Liver (tissue), 9 donors: ENCODE results near the gene TEK. TPM values are rescaled to one million over a fixed set of nuclear protein-coding genes. Genes with fewer than 3 reads are reported as not detected.

Source experiments
- DNase-seq: peaks from one replicate; pipeline ENCODE4 v3.0.0-alpha.2; 2017; ENCODE audit warnings: low spot score
- H3K27ac ChIP-seq, 2 donors: one replicate each; pipeline ENCODE4 v1.7.0; 2013; ENCODE audit warnings: inconsistent platforms in 2 of 2, low read length in 2 of 2, control low read depth in 1 of 2, low read depth in 1 of 2, mild to moderate bottlenecking in 1 of 2
- H3K27me3 ChIP-seq, 4 donors: one replicate each; pipeline versions ENCODE4 v1.6.1 to v1.7.0; 2013; ENCODE audit warnings: low read length in 3 of 4, inconsistent platforms in 1 of 4, mild to moderate bottlenecking in 1 of 4, moderate library complexity in 1 of 4; ENCODE audit not compliant: control insufficient read depth in 4 of 4, insufficient read depth in 4 of 4
- H3K36me3 ChIP-seq, 4 donors: one replicate each; pipeline versions ENCODE4 v1.6.1 to v1.7.0; 2013; ENCODE audit warnings: low read length in 3 of 4, mild to moderate bottlenecking in 3 of 4, low read depth in 1 of 4, moderate library complexity in 1 of 4; ENCODE audit not compliant: control insufficient read depth in 4 of 4, insufficient read depth in 3 of 4
- H3K4me1 ChIP-seq, 4 donors: one replicate each; pipeline versions ENCODE4 v1.6.1 to v1.7.0; 2013; ENCODE audit warnings: low read length in 3 of 4, mild to moderate bottlenecking in 3 of 4, moderate library complexity in 1 of 4; ENCODE audit not compliant: control insufficient read depth in 4 of 4, insufficient read depth in 4 of 4
- H3K4me3 ChIP-seq, 3 donors: one replicate each; pipeline versions ENCODE4 v1.6.1 to v1.7.0; 2013; ENCODE audit warnings: low read length in 3 of 3, control low read depth in 1 of 3, low read depth in 1 of 3, mild to moderate bottlenecking in 1 of 3
- H3K9ac ChIP-seq, 2 donors: one replicate each; pipeline ENCODE4 v1.7.0; 2013; ENCODE audit warnings: low read length in 2 of 2, mild to moderate bottlenecking in 2 of 2, moderate library complexity in 2 of 2, control low read depth in 1 of 2, low read depth in 1 of 2
- H3K9me3 ChIP-seq, 4 donors: one replicate each; pipeline versions ENCODE4 v1.6.1 to v1.7.0; 2013; ENCODE audit warnings: low read length in 3 of 4; ENCODE audit not compliant: control insufficient read depth in 4 of 4
- EGR1 ChIP-seq, 2 donors: IDR thresholded peaks; 2 replicates each; pipeline ENCODE4 v1.6.1; 2016 to 2018; ENCODE audit warnings: antibody characterized with exemption in 2 of 2, low read depth in 2 of 2
- FOXA1 ChIP-seq: IDR thresholded peaks from 2 replicates; pipeline ENCODE4 v1.6.1; 2016; ENCODE audit warnings: antibody characterized with exemption
- FOXA2 ChIP-seq: IDR thresholded peaks from 2 replicates; pipeline ENCODE4 v1.6.1; 2016; ENCODE audit warnings: antibody characterized with exemption
- GABPA ChIP-seq, 2 donors: IDR thresholded peaks in 1 of 2; conservative IDR thresholded peaks in 1 of 2; 2 replicates each; pipeline ENCODE4 v1.6.1; 2016; ENCODE audit warnings: antibody characterized with exemption in 2 of 2, mild to moderate bottlenecking in 1 of 2, moderate library complexity in 1 of 2
- HNF4A ChIP-seq, 2 donors: conservative IDR thresholded peaks; 2 replicates each; pipeline ENCODE4 v1.6.1; 2016; ENCODE audit warnings: antibody characterized with exemption in 2 of 2, mild to moderate bottlenecking in 2 of 2
- HNF4G ChIP-seq: IDR thresholded peaks from 2 replicates; pipeline ENCODE4 v1.6.1; 2016; ENCODE audit warnings: antibody characterized with exemption
- JUND ChIP-seq, 2 donors: IDR thresholded peaks; 2 replicates each; pipeline ENCODE4 v1.6.1; 2016; ENCODE audit warnings: antibody characterized with exemption in 2 of 2
- NR2F2 ChIP-seq: IDR thresholded peaks from 2 replicates; pipeline ENCODE4 v1.6.1; 2016; ENCODE audit warnings: antibody characterized with exemption
- SP1 ChIP-seq: IDR thresholded peaks from 2 replicates; pipeline ENCODE4 v1.6.1; 2018; ENCODE audit warnings: antibody characterized with exemption, mild to moderate bottlenecking
- TAF1 ChIP-seq: conservative IDR thresholded peaks from 2 replicates; pipeline ENCODE4 v1.6.1; 2016; ENCODE audit warnings: antibody characterized with exemption, mild to moderate bottlenecking
- YY1 ChIP-seq: IDR thresholded peaks from 2 replicates; pipeline ENCODE4 v1.6.1; 2016; ENCODE audit warnings: antibody characterized with exemption, mild to moderate bottlenecking
- WGBS: extraction: QIAGEN DNeasy Blood & Tissue Kit; methylation state at CpG from one replicate; pipeline ENCODE4 v1.1.7; 2013; 5-methylcytosine and 5-hydroxymethylcytosine counted together
- polyA plus RNA-seq, 2 donors: library from polyadenylated mRNA; stranded (reverse) in 1 of 2; unstranded in 1 of 2; fragments of 200-250 nt in 1 of 2; fragments of >200 nt in 1 of 2; fragmentation: Nextera tagmentation in 1 of 2; extraction: Ambion mirVana in 1 of 2; gene quantifications; one replicate each; pipeline versions ENCODE4 v1.2.1 to v1.2.3, GENCODE V29; 2013 to 2015
- total RNA-seq, 2 donors: library from RNA; depleted of rRNA; stranded (reverse); fragments of >200 nt; gene quantifications; one replicate each; pipeline ENCODE4 v1.2.3, GENCODE V29; 2014
- TF ChIP-seq, protein P1 (sequence below): IDR thresholded peaks from 2 replicates; pipeline ENCODE4 v1.6.1; 2016; ENCODE audit warnings: antibody characterized with exemption
- TF ChIP-seq, protein P2 (sequence below): IDR thresholded peaks from 2 replicates; pipeline ENCODE4 v1.6.1; 2016; ENCODE audit warnings: antibody characterized with exemption
- TF ChIP-seq, protein P3 (sequence below): fragments of 150-350 bp; IDR thresholded peaks from 2 replicates; pipeline ENCODE4 v1.5.1; 2017; ENCODE audit warnings: improper control_type of control experiment, low read depth, low read length; ENCODE audit not compliant: missing input control
- TF ChIP-seq, protein P4 (sequence below): IDR thresholded peaks from 2 replicates; pipeline ENCODE4 v1.6.1; 2016; ENCODE audit warnings: antibody characterized with exemption, mild to moderate bottlenecking
- TF ChIP-seq, protein P5 (sequence below): IDR thresholded peaks from 2 replicates; pipeline ENCODE4 v1.6.1; 2016; ENCODE audit warnings: antibody characterized with exemption
- donor health status: healthy.
- donor health status: healthy.
- donor health status: healthy.
- donor health status: healthy.
- donor health status: healthy.

Gene TEK
- total and polyA plus RNA-seq, 4 donors: 2.9 to 13.8 (median 8.4) TPM

DNA sequence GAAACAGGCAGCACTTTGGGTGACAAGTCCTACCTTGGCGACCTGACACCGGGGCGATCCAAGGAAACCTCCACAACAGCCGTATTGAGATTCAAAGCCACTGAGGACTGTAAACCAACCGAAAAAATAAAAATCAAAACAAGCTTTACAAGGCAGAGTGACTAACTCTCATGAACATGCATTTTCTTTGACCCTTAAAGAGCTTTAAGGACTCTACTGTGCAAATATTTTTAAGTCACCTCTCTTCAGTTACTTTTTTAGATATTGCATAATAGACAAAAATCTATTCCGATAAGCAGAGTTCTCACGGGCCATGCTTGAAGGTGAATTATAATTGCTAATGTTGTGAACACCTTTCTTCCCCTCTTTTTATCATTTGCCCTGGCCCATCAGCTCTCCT, 149.6 kb downstream of the TEK start:
- Histone ChIP-seq H3K9ac (no peak overlapping the region), H3K9me3 (no peaks in the 10 kb centered on the region), H3K27ac (no peak overlapping the region), H3K4me3 (no peak overlapping the region), H3K36me3 (no peaks in the 10 kb centered on the region), H3K4me1 (no peaks in the 10 kb centered on the region), H3K27me3 (peaks cover 0 to 7% (median 0%) of the 10 kb centered on the region in 4 donors)
- TF ChIP-seq EGR1 (IDR thresholded peaks at IDR 0.05; ENCODE audit: low read depth in 2 of 2): no peak
- TF ChIP-seq, protein P1, sequence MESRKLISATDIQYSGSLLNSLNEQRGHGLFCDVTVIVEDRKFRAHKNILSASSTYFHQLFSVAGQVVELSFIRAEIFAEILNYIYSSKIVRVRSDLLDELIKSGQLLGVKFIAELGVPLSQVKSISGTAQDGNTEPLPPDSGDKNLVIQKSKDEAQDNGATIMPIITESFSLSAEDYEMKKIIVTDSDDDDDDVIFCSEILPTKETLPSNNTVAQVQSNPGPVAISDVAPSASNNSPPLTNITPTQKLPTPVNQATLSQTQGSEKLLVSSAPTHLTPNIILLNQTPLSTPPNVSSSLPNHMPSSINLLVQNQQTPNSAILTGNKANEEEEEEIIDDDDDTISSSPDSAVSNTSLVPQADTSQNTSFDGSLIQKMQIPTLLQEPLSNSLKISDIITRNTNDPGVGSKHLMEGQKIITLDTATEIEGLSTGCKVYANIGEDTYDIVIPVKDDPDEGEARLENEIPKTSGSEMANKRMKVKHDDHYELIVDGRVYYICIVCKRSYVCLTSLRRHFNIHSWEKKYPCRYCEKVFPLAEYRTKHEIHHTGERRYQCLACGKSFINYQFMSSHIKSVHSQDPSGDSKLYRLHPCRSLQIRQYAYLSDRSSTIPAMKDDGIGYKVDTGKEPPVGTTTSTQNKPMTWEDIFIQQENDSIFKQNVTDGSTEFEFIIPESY: no peak
- TF ChIP-seq, protein P2, sequence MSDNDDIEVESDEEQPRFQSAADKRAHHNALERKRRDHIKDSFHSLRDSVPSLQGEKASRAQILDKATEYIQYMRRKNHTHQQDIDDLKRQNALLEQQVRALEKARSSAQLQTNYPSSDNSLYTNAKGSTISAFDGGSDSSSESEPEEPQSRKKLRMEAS: no peak
- no peak for TF ChIP-seq TAF1
- no peak for TF ChIP-seq HNF4A (conservative IDR thresholded peaks at IDR 0.05)
- TF ChIP-seq NR2F2: no peak
- TF ChIP-seq YY1: no peak
- no peak for TF ChIP-seq FOXA1
- TF ChIP-seq FOXA2: no peak
- no peak for TF ChIP-seq GABPA (IDR thresholded peaks at IDR 0.05 in 1 of 2, conservative IDR thresholded peaks at IDR 0.05 in 1 of 2)
- TF ChIP-seq, protein P3, sequence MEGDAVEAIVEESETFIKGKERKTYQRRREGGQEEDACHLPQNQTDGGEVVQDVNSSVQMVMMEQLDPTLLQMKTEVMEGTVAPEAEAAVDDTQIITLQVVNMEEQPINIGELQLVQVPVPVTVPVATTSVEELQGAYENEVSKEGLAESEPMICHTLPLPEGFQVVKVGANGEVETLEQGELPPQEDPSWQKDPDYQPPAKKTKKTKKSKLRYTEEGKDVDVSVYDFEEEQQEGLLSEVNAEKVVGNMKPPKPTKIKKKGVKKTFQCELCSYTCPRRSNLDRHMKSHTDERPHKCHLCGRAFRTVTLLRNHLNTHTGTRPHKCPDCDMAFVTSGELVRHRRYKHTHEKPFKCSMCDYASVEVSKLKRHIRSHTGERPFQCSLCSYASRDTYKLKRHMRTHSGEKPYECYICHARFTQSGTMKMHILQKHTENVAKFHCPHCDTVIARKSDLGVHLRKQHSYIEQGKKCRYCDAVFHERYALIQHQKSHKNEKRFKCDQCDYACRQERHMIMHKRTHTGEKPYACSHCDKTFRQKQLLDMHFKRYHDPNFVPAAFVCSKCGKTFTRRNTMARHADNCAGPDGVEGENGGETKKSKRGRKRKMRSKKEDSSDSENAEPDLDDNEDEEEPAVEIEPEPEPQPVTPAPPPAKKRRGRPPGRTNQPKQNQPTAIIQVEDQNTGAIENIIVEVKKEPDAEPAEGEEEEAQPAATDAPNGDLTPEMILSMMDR: no peak
- no peak for TF ChIP-seq HNF4G
- no peak for TF ChIP-seq JUND (IDR thresholded peaks at IDR 0.05)
- no peak for TF ChIP-seq SP1
- TF ChIP-seq, protein P4, sequence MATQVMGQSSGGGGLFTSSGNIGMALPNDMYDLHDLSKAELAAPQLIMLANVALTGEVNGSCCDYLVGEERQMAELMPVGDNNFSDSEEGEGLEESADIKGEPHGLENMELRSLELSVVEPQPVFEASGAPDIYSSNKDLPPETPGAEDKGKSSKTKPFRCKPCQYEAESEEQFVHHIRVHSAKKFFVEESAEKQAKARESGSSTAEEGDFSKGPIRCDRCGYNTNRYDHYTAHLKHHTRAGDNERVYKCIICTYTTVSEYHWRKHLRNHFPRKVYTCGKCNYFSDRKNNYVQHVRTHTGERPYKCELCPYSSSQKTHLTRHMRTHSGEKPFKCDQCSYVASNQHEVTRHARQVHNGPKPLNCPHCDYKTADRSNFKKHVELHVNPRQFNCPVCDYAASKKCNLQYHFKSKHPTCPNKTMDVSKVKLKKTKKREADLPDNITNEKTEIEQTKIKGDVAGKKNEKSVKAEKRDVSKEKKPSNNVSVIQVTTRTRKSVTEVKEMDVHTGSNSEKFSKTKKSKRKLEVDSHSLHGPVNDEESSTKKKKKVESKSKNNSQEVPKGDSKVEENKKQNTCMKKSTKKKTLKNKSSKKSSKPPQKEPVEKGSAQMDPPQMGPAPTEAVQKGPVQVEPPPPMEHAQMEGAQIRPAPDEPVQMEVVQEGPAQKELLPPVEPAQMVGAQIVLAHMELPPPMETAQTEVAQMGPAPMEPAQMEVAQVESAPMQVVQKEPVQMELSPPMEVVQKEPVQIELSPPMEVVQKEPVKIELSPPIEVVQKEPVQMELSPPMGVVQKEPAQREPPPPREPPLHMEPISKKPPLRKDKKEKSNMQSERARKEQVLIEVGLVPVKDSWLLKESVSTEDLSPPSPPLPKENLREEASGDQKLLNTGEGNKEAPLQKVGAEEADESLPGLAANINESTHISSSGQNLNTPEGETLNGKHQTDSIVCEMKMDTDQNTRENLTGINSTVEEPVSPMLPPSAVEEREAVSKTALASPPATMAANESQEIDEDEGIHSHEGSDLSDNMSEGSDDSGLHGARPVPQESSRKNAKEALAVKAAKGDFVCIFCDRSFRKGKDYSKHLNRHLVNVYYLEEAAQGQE: no peak
- TF ChIP-seq, protein P5, sequence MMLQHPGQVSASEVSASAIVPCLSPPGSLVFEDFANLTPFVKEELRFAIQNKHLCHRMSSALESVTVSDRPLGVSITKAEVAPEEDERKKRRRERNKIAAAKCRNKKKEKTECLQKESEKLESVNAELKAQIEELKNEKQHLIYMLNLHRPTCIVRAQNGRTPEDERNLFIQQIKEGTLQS: no peak
- no peak for DNase-seq
- 87% methylated on average over 7 of the region's 7 CpGs for WGBS
